Esophagus muscularis mucosa (tissue), 4 donors: Measurements from ENCODE around the gene FAM20A.

Source experiments
- CTCF ChIP-seq, 3 experiments: fragments of 200-600 bp in 2 of 3; fragments of 450-650 bp in 1 of 3; sonication (generic) in 2 of 3; IDR thresholded peaks; one replicate each; pipeline ENCODE4 v1.5.1; 2017 to 2019; ENCODE audit warnings: antibody characterized with exemption in 3 of 3, mild to moderate bottlenecking in 2 of 3, moderate library complexity in 1 of 3
- EP300 ChIP-seq: sonication (generic); formaldehyde crosslinking; IDR thresholded peaks from one replicate; pipeline ENCODE4 v1.6.1; 2017; ENCODE audit warnings: antibody characterized with exemption
- POLR2A ChIP-seq: fragments of 450-650 bp; IDR thresholded peaks from one replicate; pipeline ENCODE4 v1.6.1; 2017; ENCODE audit warnings: antibody characterized with exemption, moderate library complexity, mild to moderate bottlenecking, low read depth
- POLR2AphosphoS5 ChIP-seq, 2 donors: sonication (generic); formaldehyde crosslinking; IDR thresholded peaks; one replicate each; pipeline ENCODE4 v1.6.1; 2017; ENCODE audit warnings: antibody characterized with exemption in 2 of 2

GRCh38 chr17:68491381-68492231 lies 109.6 kb downstream of the FAM20A start:
- TF ChIP-seq EP300 = no peak
- TF ChIP-seq CTCF (IDR thresholded peaks at IDR 0.05) = no peak
- no peak for TF ChIP-seq POLR2AphosphoS5 (IDR thresholded peaks at IDR 0.05)
- TF ChIP-seq POLR2A = no peak
